ENCODE data around the gene PPP1R12A.

GRCh38 chr12:79769860-79770485 lies 164.9 kb downstream of the PPP1R12A start:
- TF ChIP-seq CTCF (IDR thresholded peaks at IDR 0.05) (no peak), POLR2A (IDR thresholded peaks at IDR 0.05) (no peak)

Measured in Peyer's patch (tissue), 4 donors.